ENCODE measurements around the gene INF2. TPM values are rescaled to one million over a fixed set of nuclear protein-coding genes. Genes with fewer than 3 reads are reported as not detected.

INF2 gene
- total and polyA plus RNA-seq, 4 donors = 13.1 to 51.6 (median 25.5) TPM

DNA sequence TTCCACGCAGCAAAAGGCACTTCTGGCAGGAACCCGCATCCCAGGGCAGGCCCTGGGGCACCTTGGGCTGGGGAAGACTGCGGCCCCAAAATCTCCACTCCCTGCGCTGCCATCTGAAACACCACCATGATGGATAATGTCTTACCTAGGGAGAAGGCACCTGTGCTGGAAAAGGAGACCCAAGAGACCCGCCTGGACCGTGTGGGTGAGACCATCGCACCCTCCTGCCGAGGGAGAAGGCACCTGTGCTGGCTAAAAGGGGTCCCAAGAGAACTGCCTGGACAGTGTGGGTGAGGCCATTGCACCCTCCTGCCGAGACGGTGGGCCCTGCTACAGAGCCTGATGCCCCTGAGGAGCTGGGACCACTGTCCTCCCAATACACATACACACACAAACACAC is 24.8 kb upstream of the INF2 start:
- TF ChIP-seq SP1 (IDR thresholded peaks at IDR 0.05) (no peak), HNF4G (IDR thresholded peaks at IDR 0.05) (no peak), JUND (IDR thresholded peaks at IDR 0.05) (no peak), REST (IDR thresholded peaks at IDR 0.05) (no peak), ATF3 (IDR thresholded peaks at IDR 0.05) (no peak), HNF4A (conservative IDR thresholded peaks at IDR 0.05) (no peak), MAX (IDR thresholded peaks at IDR 0.05) (no peak), YY1 (IDR thresholded peaks at IDR 0.05) (no peak), TAF1 (conservative IDR thresholded peaks at IDR 0.05) (no peak), NR2F2 (IDR thresholded peaks at IDR 0.05) (no peak), FOXA2 (IDR thresholded peaks at IDR 0.05) (no peak), FOXA1 (IDR thresholded peaks at IDR 0.05) (no peak), RXRA (IDR thresholded peaks at IDR 0.05) (no peak), GABPA (IDR thresholded peaks at IDR 0.05 in 1 of 2, conservative IDR thresholded peaks at IDR 0.05 in 1 of 2) (no peak), RAD21 (IDR thresholded peaks at IDR 0.05) (no peak), EGR1 (IDR thresholded peaks at IDR 0.05; ENCODE audit: low read depth in 2 of 2) (no peak)
- TF ChIP-seq, protein P1, sequence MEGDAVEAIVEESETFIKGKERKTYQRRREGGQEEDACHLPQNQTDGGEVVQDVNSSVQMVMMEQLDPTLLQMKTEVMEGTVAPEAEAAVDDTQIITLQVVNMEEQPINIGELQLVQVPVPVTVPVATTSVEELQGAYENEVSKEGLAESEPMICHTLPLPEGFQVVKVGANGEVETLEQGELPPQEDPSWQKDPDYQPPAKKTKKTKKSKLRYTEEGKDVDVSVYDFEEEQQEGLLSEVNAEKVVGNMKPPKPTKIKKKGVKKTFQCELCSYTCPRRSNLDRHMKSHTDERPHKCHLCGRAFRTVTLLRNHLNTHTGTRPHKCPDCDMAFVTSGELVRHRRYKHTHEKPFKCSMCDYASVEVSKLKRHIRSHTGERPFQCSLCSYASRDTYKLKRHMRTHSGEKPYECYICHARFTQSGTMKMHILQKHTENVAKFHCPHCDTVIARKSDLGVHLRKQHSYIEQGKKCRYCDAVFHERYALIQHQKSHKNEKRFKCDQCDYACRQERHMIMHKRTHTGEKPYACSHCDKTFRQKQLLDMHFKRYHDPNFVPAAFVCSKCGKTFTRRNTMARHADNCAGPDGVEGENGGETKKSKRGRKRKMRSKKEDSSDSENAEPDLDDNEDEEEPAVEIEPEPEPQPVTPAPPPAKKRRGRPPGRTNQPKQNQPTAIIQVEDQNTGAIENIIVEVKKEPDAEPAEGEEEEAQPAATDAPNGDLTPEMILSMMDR (IDR thresholded peaks at IDR 0.05; ENCODE audit: low read depth, low read length, missing input control) = no peak
- TF ChIP-seq, protein P2, sequence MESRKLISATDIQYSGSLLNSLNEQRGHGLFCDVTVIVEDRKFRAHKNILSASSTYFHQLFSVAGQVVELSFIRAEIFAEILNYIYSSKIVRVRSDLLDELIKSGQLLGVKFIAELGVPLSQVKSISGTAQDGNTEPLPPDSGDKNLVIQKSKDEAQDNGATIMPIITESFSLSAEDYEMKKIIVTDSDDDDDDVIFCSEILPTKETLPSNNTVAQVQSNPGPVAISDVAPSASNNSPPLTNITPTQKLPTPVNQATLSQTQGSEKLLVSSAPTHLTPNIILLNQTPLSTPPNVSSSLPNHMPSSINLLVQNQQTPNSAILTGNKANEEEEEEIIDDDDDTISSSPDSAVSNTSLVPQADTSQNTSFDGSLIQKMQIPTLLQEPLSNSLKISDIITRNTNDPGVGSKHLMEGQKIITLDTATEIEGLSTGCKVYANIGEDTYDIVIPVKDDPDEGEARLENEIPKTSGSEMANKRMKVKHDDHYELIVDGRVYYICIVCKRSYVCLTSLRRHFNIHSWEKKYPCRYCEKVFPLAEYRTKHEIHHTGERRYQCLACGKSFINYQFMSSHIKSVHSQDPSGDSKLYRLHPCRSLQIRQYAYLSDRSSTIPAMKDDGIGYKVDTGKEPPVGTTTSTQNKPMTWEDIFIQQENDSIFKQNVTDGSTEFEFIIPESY (IDR thresholded peaks at IDR 0.05) = no peak
- no peak overlapping the region for H3K9ac ChIP-seq (ENCODE audit: low read depth in 1 of 2, low read length in 2 of 2)
- DNase-seq (ENCODE audit: low spot score) = no peak
- no peaks in the 10 kb centered on the region for H3K9me3 ChIP-seq (ENCODE audit: control insufficient read depth in 4 of 4, low read length in 3 of 4)
- H3K27ac ChIP-seq (ENCODE audit: low read depth in 1 of 2, low read length in 2 of 2) = no peak overlapping the region
- H3K4me3 ChIP-seq (ENCODE audit: low read depth in 1 of 3, low read length in 3 of 3) = no peak overlapping the region
- H3K4me1 ChIP-seq (ENCODE audit: control insufficient read depth in 4 of 4, insufficient read depth in 4 of 4, low read length in 3 of 4) = peaks cover 0 to 4% (median 0%) of the 10 kb centered on the region in 4 donors
- H3K27me3 ChIP-seq (ENCODE audit: control insufficient read depth in 4 of 4, insufficient read depth in 4 of 4, low read length in 3 of 4) = no peaks in the 10 kb centered on the region
- WGBS = 90% methylated on average over 10 of the region's 10 CpGs
- H3K36me3 ChIP-seq (ENCODE audit: control insufficient read depth in 4 of 4, insufficient read depth in 3 of 4, low read depth in 1 of 4, low read length in 3 of 4) = no peaks in the 10 kb centered on the region
